Measurements from ENCODE around the gene RELB. TPM values are rescaled to one million over a fixed set of nuclear protein-coding genes. Genes with fewer than 3 reads are reported as not detected.
A peak's percentile ranks its signal among the peaks of the same experiment; 100 is the strongest.

Gene RELB
- total and polyA plus RNA-seq, 2 donors (not counting 3 experiments of a cell fraction or from before 2014, with no cell fraction given), result 13.2 to 14.4 TPM

GRCh38 chr19:45059258-45059965 is 58.1 kb downstream of the RELB start:
- H3K9me3 ChIP-seq (replicated peaks; ENCODE audit: control insufficient read depth, insufficient read depth, low read length), result no peaks in the 10 kb centered on the region
- H2AFZ ChIP-seq (ENCODE audit: low read depth, low read length), result no peak overlapping the region
- H3K79me2 ChIP-seq (ENCODE audit: control insufficient read depth, insufficient read depth, low read length), result no peaks in the 10 kb centered on the region
- peak; percentile 93 for FAIRE-seq
- POLR2A ChIA-PET, result no interaction called here
- H3K27ac ChIP-seq (ENCODE audit: insufficient read depth, low read depth, low read length), result no peak overlapping the region
- DNase-seq (ENCODE audit: low read depth, low spot score), result peak; percentile 75
- H4K20me1 ChIP-seq (replicated peaks; ENCODE audit: control insufficient read depth, extremely low read depth, insufficient read depth, low read length), result no peaks in the 10 kb centered on the region
- no peak overlapping the region for H3K4me3 ChIP-seq (replicated peaks in 1 of 3; ENCODE audit: insufficient read depth in 1 of 3, low read depth in 1 of 3, low read length in 3 of 3)
- no peak overlapping the region for H3K4me2 ChIP-seq (ENCODE audit: insufficient read depth, low read length)
- TF ChIP-seq CTCF (IDR thresholded peaks at IDR 0.05; ENCODE audit: extremely low read depth in 1 of 2, insufficient read depth in 1 of 2, low read depth in 1 of 2, low read length in 2 of 2) (peak; percentile 80 to 84), MAX (IDR thresholded peaks at IDR 0.05; ENCODE audit: insufficient read depth, insufficient read length) (no peak), POLR2A (IDR thresholded peaks at IDR 0.05; ENCODE audit: low read depth, low read length) (peak; percentile 31)
- intact Hi-C loops (cut with micrococcal nuclease) (loop anchor here (1.0 kb wide), 2 partner anchors 42 to 70 kb away; no protein-coding TSS in a partner anchor), dilution Hi-C loops (cut with MboI; ENCODE audit: extremely low pct_ligation_motif_present, low sequenced_read_pairs) (no loop called here)
- H3K9me1 ChIP-seq (replicated peaks; ENCODE audit: control insufficient read depth, extremely low read depth, insufficient read depth, low read length), result no peaks in the 10 kb centered on the region
- no TSS peak for BruUV-seq (replicated peaks)
- CTCF ChIA-PET, result interaction anchor here (0.6 to 2.5 kb wide), 35 partner anchors 8 to 285 kb away, joined by 3 to 31 read pairs (median 7); partner anchors contain the start of genes APOE, CLASRP, GEMIN7 and PPP1R37
- no peaks in the 10 kb centered on the region for H3K27me3 ChIP-seq (ENCODE audit: control insufficient read depth in 2 of 2, insufficient read depth in 2 of 2, low read length in 2 of 2)
- no peak overlapping the region for H3K9ac ChIP-seq (replicated peaks; ENCODE audit: extremely low read depth, insufficient read depth, low read length)
- peaks cover 18 to 71% of the 10 kb centered on the region in 2 experiments for H3K36me3 ChIP-seq (ENCODE audit: control insufficient read depth in 2 of 2, extremely low read depth in 1 of 2, insufficient read depth in 2 of 2, low read length in 2 of 2)
- no peaks in the 10 kb centered on the region for H3K4me1 ChIP-seq (ENCODE audit: control insufficient read depth, extremely low read depth, insufficient read depth, low read length)

- intact Hi-C loops (cut with micrococcal nuclease), result no loop called here
- H3K27ac ChIP-seq (ENCODE audit: insufficient read depth, low read depth, low read length), result no peak overlapping the region
- POLR2A ChIA-PET, result no interaction called here
- H2AFZ ChIP-seq (ENCODE audit: low read depth, low read length), result no peak overlapping the region
- no peaks in the 10 kb centered on the region for H3K79me2 ChIP-seq (ENCODE audit: control insufficient read depth, insufficient read depth, low read length)
- dilution Hi-C loops (cut with MboI; ENCODE audit: extremely low pct_ligation_motif_present, low sequenced_read_pairs), result no loop called here
- no peaks in the 10 kb centered on the region for H3K9me1 ChIP-seq (replicated peaks; ENCODE audit: control insufficient read depth, extremely low read depth, insufficient read depth, low read length)
- H3K36me3 ChIP-seq (ENCODE audit: control insufficient read depth in 2 of 2, extremely low read depth in 1 of 2, insufficient read depth in 2 of 2, low read length in 2 of 2), result peaks cover 14 to 69% of the 10 kb centered on the region in 2 experiments
- BruUV-seq (replicated peaks), result no TSS peak
- FAIRE-seq, result no peak
- DNase-seq (ENCODE audit: low read depth, low spot score), result no peak
- CTCF ChIA-PET, result no interaction called here
- H3K9me3 ChIP-seq (replicated peaks; ENCODE audit: control insufficient read depth, insufficient read depth, low read length), result no peaks in the 10 kb centered on the region
- H3K27me3 ChIP-seq (ENCODE audit: control insufficient read depth in 2 of 2, insufficient read depth in 2 of 2, low read length in 2 of 2), result no peaks in the 10 kb centered on the region
- H3K4me3 ChIP-seq (replicated peaks in 1 of 3; ENCODE audit: insufficient read depth in 1 of 3, low read depth in 1 of 3, low read length in 3 of 3), result no peak overlapping the region
- H4K20me1 ChIP-seq (replicated peaks; ENCODE audit: control insufficient read depth, extremely low read depth, insufficient read depth, low read length), result no peaks in the 10 kb centered on the region
- no peak overlapping the region for H3K9ac ChIP-seq (replicated peaks; ENCODE audit: extremely low read depth, insufficient read depth, low read length)
- no peak overlapping the region for H3K4me2 ChIP-seq (ENCODE audit: insufficient read depth, low read length)
- H3K4me1 ChIP-seq (ENCODE audit: control insufficient read depth, extremely low read depth, insufficient read depth, low read length), result no peaks in the 10 kb centered on the region
- TF ChIP-seq JUN (IDR thresholded peaks at IDR 0.05; ENCODE audit: borderline replicate concordance, insufficient read depth, insufficient read length, low read depth) (no peak), POLR2AphosphoS5 (IDR thresholded peaks at IDR 0.05; ENCODE audit: insufficient read depth, low read depth, low read length) (no peak), GATA2 (IDR thresholded peaks at IDR 0.05; ENCODE audit: insufficient read depth, insufficient read length, low read depth, low read length) (no peak), POLR2A (IDR thresholded peaks at IDR 0.05; ENCODE audit: low read depth, low read length) (no peak), MAX (IDR thresholded peaks at IDR 0.05; ENCODE audit: insufficient read depth, insufficient read length) (no peak), CTCF (IDR thresholded peaks at IDR 0.05; ENCODE audit: extremely low read depth in 1 of 2, insufficient read depth in 1 of 2, low read depth in 1 of 2, low read length in 2 of 2) (no peak), FOS (IDR thresholded peaks at IDR 0.05; ENCODE audit: borderline replicate concordance, insufficient read depth, low read length) (no peak), MYC (IDR thresholded peaks at IDR 0.05; ENCODE audit: low read depth, low read length) (no peak), EZH2 (IDR thresholded peaks at IDR 0.05; ENCODE audit: borderline replicate concordance, low read depth, low read length, severe bottlenecking) (no peak)
Observed at GRCh38 chr19:45061965-45062364, 60.7 kb downstream of the RELB start.
